ENCODE measurements around the gene CCDC78. TPM values are rescaled to one million over a fixed set of nuclear protein-coding genes. Genes with fewer than 3 reads are reported as not detected.
A peak's percentile ranks its signal among the peaks of the same experiment; 100 is the strongest.
"Not testable (repeated sequence)": the region's sequence is repeated elsewhere in the genome, so short reads cannot be mapped to it uniquely, and the experiment has no call there.

CCDC78 gene
- total RNA-seq, 2 donors from 2014 or later, result 3.0 to 3.9 TPM

DNA sequence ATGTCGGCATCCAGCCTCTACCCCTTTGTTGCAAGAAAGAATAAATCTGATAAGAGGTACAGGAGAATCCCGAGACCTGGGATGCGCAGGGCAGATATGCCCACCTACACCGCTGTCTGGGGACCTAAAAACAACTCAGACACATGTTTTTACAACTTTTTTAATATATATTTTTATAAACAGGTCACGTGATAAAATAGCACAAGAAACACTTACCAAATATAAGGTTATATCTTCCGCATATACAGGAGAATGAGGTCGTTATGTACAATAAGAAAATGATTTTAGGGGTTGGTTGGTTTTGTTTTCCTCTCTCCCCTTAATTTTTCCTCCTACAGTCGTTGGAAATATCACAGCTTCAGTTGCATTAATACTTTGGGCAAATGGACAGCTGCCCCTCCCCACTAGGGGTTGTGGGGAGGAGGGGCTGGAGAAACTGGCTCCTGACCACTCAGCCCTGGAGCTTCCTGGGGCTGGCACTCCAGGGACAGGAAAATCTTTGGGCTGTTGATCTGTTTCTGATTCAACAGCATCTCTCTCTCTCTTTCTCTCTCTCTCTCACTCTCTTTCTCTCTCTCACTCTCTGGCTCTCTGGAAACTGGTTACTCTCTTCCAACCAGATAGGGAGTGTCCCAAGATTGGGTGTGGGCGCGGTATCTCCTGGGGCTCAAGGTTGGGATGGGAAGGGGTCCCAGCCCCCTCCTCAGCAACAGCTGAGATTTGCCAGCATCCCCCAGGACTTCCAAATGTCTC lies 33.7 kb downstream of the CCDC78 start:
- Mint-ChIP-seq H3K27ac (no peak overlapping the region), H3K36me3 (ENCODE audit: insufficient read depth in 2 of 2) (peaks cover 1% of the 10 kb centered on the region in 2 donors), H3K9me3 (no peaks in the 10 kb centered on the region), H3K27me3 (ENCODE audit: low read depth) (no peaks in the 10 kb centered on the region), H3K4me1 (ENCODE audit: low read depth) (peaks cover 22% of the 10 kb centered on the region), H3K4me3 (peak overlapping the region in 1 of 2 donors; percentile 4)
- no peak for ATAC-seq (replicated peaks in 1 of 2)
- no peak for DNase-seq

DNA sequence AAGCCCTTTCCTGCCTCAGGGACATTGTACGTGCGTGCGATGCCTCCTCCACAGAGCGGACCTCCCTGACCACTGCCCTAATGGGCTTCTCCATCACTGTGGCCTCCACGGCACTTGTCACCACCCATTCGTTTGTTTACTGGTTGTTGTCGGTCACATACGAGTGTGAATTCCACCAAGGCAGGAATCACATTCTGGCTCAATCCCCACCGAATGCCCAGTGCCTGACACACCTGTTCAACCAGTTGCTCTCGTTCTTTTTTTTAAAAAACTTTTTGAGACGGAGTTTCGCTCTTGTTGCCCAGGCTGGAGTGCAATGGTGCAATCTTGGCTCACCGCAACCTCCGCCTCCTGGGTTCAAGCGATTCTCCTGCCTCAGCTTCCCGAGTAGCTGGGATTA lies 35.0 kb downstream of the CCDC78 start:
- ATAC-seq (replicated peaks in 1 of 2); H3K36me3 Mint-ChIP-seq (ENCODE audit: insufficient read depth in 2 of 2); H3K27me3 Mint-ChIP-seq (ENCODE audit: low read depth); H3K9me3 Mint-ChIP-seq; DNase-seq: not testable (repeated sequence)
- Mint-ChIP-seq H3K4me3 (peak overlapping the region; percentile 38 to 93), H3K4me1 (ENCODE audit: low read depth) (peaks cover 25% of the 10 kb centered on the region), H3K27ac (peak overlapping the region; percentile 75)

DNA sequence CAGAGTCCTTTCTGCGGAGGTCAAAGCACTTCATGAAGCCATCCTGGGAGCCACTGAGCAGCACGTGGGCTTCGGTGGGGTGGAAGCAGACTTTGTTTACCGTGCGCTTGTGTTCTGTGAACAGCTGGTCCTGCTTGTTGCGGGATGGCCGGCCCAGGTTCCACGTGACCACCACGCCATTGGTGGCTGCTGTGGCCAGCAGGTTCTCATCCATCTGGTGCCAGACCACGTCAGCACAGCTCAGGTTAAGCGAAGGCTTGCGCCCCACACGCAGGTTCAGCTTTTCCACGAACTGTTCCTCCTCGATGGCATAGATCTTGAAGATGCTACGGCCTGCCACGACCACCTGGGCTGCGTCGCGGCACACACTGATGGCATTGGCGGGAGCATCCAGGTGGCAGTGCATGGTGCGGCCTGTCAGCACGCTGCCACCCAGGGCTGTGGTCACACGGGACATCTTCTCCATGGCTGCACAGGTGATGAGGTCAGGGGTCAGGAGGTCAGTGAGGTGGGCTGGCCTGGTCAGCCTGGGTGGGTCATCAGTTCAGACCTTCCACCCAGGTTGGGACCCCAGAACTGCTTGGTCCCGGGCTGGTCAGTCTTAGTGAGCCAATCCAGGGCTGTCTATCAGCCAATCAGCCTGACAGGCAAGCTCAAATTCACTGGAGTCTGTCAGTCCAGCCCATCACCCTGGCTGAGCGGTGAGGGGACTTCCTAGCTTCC lies 36.9 kb downstream of the CCDC78 start:
- no peaks in the 10 kb centered on the region for H3K27me3 Mint-ChIP-seq (ENCODE audit: low read depth)
- H3K9me3 Mint-ChIP-seq, result no peaks in the 10 kb centered on the region
- H3K27ac Mint-ChIP-seq, result peak overlapping the region; percentile 93
- peak overlapping the region; percentile 90 to 93 for H3K4me3 Mint-ChIP-seq
- peaks cover 28% of the 10 kb centered on the region for H3K4me1 Mint-ChIP-seq (ENCODE audit: low read depth)
- ATAC-seq (replicated peaks in 1 of 2), result no peak
- no peak for DNase-seq
- H3K36me3 Mint-ChIP-seq (ENCODE audit: insufficient read depth in 2 of 2), result peaks cover 1% of the 10 kb centered on the region in 2 donors

DNA sequence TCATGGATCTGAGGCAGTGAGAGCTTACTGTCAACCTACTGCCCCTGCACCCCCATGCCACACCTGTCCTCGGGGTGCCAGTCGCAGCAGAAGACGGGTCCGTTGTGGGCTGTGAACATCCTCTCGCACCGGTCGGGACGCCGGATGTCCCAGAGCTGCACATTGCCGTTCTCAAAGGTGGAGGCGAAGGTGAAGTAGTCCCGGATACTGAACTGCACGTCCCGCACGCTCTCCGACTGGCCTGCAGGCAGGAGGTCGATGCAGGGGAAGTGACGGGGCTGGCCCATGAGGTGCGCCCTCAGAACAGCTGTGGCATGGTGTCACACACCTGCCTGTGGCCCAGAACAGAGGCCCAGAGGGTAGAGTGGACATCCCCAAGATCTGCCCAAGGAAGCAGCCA lies 38.7 kb downstream of the CCDC78 start:
- H3K4me3 Mint-ChIP-seq, result no peak overlapping the region
- DNase-seq (no peak), ATAC-seq (replicated peaks in 1 of 2) (no peak)
- H3K9me3 Mint-ChIP-seq, result no peaks in the 10 kb centered on the region
- peaks cover 1 to 3% of the 10 kb centered on the region in 2 donors for H3K36me3 Mint-ChIP-seq (ENCODE audit: insufficient read depth in 2 of 2)
- H3K27ac Mint-ChIP-seq, result no peak overlapping the region
- peaks cover 39% of the 10 kb centered on the region for H3K4me1 Mint-ChIP-seq (ENCODE audit: low read depth)
- no peaks in the 10 kb centered on the region for H3K27me3 Mint-ChIP-seq (ENCODE audit: low read depth)

DNA sequence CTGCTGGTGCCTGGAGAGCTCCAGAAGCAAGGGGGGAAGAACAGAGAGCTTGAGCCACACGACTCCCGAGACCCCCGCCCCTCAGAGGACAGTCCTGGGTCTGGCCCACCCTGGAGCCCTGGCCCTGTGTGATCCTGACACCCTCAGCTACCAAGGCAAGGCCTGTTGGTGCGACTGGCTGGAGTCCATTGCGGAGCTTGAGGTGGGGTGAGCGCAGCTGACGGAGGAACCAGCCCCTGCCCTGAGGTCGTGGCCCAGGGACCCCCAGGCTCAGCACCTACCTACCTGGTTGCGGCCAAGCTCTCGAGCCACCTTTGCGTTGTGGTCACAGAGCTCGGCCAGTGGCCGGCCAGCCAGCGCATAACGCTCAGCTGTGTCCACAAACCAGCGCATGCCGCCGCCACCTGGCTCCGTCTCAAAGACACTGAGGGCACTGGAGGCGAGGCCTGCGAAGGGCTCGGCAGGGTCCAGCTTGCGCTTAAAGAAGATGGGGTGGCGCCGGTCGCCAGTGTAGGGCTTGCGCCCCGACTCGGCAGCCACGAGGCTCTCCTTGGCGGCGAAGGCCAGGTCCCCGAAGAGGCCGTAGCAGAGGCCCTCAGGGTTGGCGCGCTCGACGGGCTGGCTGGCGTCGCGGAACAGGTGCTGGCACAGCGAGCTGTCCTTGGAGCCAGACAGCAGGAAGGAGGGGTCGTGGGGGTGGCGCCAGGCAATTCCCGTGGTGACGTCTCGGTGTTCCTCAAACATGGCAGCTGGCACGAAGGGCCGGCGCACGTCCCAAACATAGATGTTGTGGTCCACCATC lies 39.6 kb downstream of the CCDC78 start:
- no peaks in the 10 kb centered on the region for H3K27me3 Mint-ChIP-seq (ENCODE audit: low read depth)
- H3K4me1 Mint-ChIP-seq (ENCODE audit: low read depth), result peaks cover 47% of the 10 kb centered on the region
- peaks cover 1 to 5% of the 10 kb centered on the region in 2 donors for H3K36me3 Mint-ChIP-seq (ENCODE audit: insufficient read depth in 2 of 2)
- no peak overlapping the region for H3K27ac Mint-ChIP-seq
- no peak for ATAC-seq (replicated peaks in 1 of 2)
- no peak overlapping the region for H3K4me3 Mint-ChIP-seq
- no peaks in the 10 kb centered on the region for H3K9me3 Mint-ChIP-seq
- no peak for DNase-seq

DNA sequence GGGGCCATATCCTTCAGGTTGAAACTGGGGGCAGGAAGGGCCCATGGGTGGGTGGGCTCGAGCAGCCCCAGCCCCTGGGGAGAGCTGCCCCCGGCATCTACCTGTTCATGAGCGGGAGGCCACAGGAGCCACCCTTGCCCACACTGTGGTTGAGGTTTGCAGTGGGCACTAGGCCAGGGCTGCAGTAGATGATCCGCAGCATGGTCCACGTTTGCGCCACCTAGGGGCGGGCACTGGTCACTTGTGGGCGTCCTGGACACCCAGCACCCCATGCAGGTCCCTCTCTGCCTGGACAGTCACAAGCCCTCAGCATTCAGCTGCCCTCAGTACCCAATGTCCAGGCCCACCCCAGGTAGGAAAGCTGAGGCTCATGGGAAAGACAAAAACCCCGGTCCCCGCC lies 40.3 kb downstream of the CCDC78 start:
- Mint-ChIP-seq H3K9me3 (no peaks in the 10 kb centered on the region), H3K4me3 (peak overlapping the region in 1 of 2 donors; percentile 39), H3K4me1 (ENCODE audit: low read depth) (peaks cover 54% of the 10 kb centered on the region)

DNA sequence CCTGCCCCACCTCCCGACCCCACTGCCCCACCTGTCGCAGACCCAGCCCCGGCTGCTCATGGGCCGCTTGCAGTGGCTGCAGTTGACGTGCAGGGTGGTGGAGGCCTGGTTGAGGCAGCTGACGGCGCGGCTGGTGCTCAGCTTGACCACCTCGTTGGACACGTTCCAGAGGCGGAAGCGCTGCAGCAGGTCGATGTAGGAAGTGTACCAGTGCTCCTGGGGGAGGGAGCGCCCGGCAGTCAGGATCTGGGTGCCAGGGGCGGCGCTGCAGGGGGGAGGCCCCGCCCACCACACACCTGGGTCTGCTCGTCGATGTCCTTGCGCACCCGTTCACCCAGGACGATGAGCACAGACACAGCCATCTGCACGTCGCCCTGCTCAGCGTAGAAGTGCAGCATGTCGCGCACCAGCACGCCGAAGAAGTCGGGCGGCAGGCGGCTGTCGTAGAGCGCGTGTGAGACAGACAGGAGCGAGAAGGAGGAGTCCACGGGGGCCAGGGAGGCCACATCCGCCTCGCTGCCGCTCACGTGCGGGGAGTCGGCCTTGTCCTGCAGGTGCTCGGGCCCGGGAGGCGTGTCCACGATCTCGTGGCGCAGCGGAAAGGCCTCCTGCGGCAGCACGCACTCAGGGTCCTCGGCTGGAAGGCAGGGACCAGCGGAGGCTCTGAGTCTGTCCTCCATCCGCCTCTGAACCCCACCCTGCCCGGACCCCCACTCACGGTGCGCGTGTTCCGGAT lies 41.1 kb downstream of the CCDC78 start:
- Mint-ChIP-seq H3K9me3 (no peaks in the 10 kb centered on the region), H3K27ac (no peak overlapping the region), H3K4me1 (ENCODE audit: low read depth) (peaks cover 56% of the 10 kb centered on the region), H3K27me3 (ENCODE audit: low read depth) (no peaks in the 10 kb centered on the region), H3K4me3 (no peak overlapping the region), H3K36me3 (ENCODE audit: insufficient read depth in 2 of 2) (peaks cover 0 to 5% of the 10 kb centered on the region in 2 donors)
- ATAC-seq (replicated peaks in 1 of 2), result no peak
- no peak for DNase-seq

More for the DNA sequence above, 40.3 kb downstream of the CCDC78 start:
- DNase-seq (peak in 1 of 2 donors; percentile 35), ATAC-seq (replicated peaks in 1 of 2) (no peak)
- Mint-ChIP-seq H3K27me3 (ENCODE audit: low read depth) (no peaks in the 10 kb centered on the region), H3K27ac (no peak overlapping the region), H3K36me3 (ENCODE audit: insufficient read depth in 2 of 2) (peaks cover 1 to 7% of the 10 kb centered on the region in 2 donors)

DNA sequence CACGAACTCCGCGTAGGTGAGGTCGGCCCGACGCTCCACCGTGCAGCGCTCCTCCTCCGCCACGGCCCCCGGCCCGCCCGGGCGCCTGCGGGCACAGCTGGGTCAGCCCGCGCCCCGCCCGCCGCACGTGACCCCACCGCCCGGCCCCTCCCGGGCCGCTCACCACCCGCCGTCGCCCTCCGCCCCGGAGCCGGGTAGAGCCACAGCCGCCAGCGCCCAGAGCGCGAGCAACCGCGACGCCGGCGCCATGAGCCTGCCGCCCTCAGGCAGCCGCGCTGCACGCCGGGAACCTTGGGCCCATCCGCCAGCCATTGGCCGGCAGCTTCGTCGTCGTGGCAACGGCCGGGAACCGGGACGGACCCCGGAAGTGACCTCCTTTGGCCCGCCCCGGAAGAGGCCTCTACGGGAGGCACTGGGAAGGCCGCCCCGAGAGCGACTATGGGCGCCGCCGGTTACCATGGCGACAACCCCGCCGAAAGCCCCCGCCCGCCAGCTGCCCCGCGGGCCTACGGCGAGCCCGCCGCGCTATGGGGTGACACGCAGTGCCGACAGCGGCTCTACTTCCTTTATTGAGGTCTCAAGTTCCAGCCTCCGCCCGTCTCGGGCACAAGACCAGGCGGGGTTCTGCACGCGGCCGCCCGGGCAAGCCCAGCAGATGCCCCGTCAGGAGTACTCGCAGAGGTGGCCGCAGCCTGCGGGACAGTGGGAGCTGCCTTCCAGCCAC lies 42.0 kb downstream of the CCDC78 start, which contains the start of gene JMJD8:
Gene JMJD8, minus strand, starts transcription at position 264 of the 724 bp plus-strand sequence. Its CDS starts 15 bp downstream, at position 249.
- H3K27me3 Mint-ChIP-seq (ENCODE audit: low read depth), result no peaks in the 10 kb centered on the region
- no peaks in the 10 kb centered on the region for H3K9me3 Mint-ChIP-seq
- DNase-seq (peak; percentile 98), ATAC-seq (replicated peaks in 1 of 2) (peak; percentile 79 to 80)
- H3K36me3 Mint-ChIP-seq (ENCODE audit: insufficient read depth in 2 of 2), result peaks cover 0 to 5% of the 10 kb centered on the region in 2 donors
- H3K27ac Mint-ChIP-seq, result peak within 1 kb of the TSS; percentile 54
- H3K4me1 Mint-ChIP-seq (ENCODE audit: low read depth), result peaks cover 54% of the 10 kb centered on the region
- H3K4me3 Mint-ChIP-seq, result peak within 1 kb of the TSS; percentile 84 to 88

DNA sequence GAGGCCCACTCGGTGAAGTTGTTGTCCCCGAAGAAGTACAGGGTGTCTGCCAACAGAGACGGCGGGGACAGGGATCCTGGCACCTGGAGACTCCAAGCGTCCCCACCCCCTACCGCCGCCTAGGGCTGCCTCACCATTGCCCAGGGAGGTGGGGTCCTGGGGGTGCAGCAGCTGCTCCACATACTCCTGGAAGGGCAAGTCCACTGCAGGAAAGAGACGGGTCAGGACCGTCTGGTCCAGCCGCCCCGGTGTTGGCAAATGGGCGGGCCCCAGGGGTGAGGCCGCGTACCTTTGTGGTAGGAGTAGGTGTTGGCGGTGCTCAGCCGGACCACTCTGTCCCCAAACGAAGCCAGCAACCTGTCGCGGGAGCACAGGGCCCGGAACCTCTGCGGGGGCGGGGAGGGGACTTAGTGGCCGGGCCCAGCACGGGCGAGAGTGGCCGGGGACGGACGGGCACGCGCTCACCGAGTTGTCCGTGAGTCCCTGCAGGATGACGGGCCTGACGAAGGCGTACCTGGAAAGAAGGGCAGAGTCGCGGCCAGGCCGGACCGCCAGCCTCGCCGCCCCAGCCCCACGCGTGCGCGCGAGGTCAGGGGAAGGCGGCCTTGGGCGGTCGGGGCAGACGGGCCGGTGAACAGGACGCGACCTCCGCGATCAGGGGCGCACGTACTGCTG lies 42.7 kb downstream of the CCDC78 start:
- Mint-ChIP-seq H3K27me3 (ENCODE audit: low read depth) (no peaks in the 10 kb centered on the region), H3K9me3 (no peaks in the 10 kb centered on the region), H3K4me3 (peak overlapping the region; percentile 84 to 87), H3K27ac (no peak overlapping the region), H3K36me3 (ENCODE audit: insufficient read depth in 2 of 2) (peaks cover 0 to 5% of the 10 kb centered on the region in 2 donors), H3K4me1 (ENCODE audit: low read depth) (peaks cover 52% of the 10 kb centered on the region)
- ATAC-seq (replicated peaks in 1 of 2) (no peak), DNase-seq (no peak)

DNA sequence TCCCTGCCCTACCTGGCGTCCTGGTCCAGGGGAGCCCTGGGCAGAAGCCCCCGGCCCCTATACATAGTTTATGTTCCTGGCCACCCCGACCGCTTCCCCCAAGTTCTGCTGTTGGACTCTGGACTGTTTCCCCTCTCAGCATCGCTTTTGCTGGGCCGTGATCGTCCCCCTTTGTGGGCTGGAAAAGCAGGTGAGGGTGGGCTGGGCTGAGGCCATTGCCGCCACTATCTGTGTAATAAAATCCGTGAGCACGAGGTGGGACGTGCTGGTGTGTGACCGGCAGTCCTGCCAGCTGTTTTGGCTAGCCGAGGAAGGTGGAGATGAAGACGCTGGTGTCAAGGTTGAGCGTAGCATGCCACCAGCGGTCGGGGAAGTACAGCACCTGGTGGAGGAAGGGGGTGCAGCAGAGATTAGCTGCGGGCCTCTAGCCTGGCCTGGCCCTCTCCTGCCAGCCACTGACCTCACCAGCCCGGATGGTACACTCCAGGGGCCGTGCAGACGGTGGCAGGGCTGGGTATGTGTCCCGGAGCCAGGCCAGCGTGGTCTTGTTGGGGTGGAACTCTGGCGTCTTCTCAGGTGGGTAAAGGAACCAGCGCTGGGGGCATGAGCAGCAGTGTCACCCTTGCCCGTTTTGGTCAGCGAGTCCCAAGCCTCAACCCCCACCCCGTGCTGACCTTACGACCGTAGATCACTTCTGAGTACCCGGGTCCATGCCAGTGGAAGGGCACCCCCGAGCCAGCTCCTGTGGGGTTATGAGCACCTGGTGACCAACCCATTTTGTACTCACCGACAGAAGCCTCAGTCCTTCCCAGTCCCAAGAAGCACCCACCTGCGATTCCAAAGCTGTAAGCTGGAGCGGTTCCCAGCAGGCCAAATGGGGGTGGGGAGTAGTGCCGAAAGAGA lies 43.5 kb downstream of the CCDC78 start:
- peaks cover 0 to 5% of the 10 kb centered on the region in 2 donors for H3K36me3 Mint-ChIP-seq (ENCODE audit: insufficient read depth in 2 of 2)
- no peak for DNase-seq
- H3K9me3 Mint-ChIP-seq, result no peaks in the 10 kb centered on the region
- no peaks in the 10 kb centered on the region for H3K27me3 Mint-ChIP-seq (ENCODE audit: low read depth)
- H3K4me1 Mint-ChIP-seq (ENCODE audit: low read depth), result peaks cover 47% of the 10 kb centered on the region
- no peak overlapping the region for H3K27ac Mint-ChIP-seq
- H3K4me3 Mint-ChIP-seq, result peak overlapping the region; percentile 84 to 87
- no peak for ATAC-seq (replicated peaks in 1 of 2)
